NOMO-1 treated with DMSO at 0.1 percent for 48 hours (cell line): ENCODE data around the gene KIF9.
"Not testable (repeated sequence)": the region's sequence is repeated elsewhere in the genome, so short reads cannot be mapped to it uniquely, and the experiment has no call there.

Source experiments
- DNase-seq: peaks from one replicate; lab custom pipeline; 2025; ENCODE audit not compliant: unreplicated experiment; lab: John Stamatoyannopoulos, UW

KIF9 gene

GRCh38 chr3:47295322-47295721 lies 12.7 kb upstream of the KIF9 start:
- DNase-seq, result no peak

- no peak for DNase-seq
These were observed 11.8 kb upstream of the KIF9 start for GRCh38 chr3:47294392-47294791.

- no peak for DNase-seq
These were observed 11.2 kb upstream of the KIF9 start for GRCh38 chr3:47293822-47294221.

GRCh38 chr3:47291754-47292420 lies 9.3 kb upstream of the KIF9 start:
- DNase-seq, result not testable (repeated sequence)

- no peak for DNase-seq
These were observed 8.7 kb upstream of the KIF9 start for GRCh38 chr3:47291158-47291753.

GRCh38 chr3:47288966-47289910 lies 6.6 kb upstream of the KIF9 start:
- DNase-seq, result peak; percentile 72

- no peak for DNase-seq
These were observed 1.2 kb upstream of the KIF9 start for GRCh38 chr3:47283591-47284364.

- DNase-seq, result peak; percentile 5
These were observed 566 bp upstream of the KIF9 start for GRCh38 chr3:47283193-47283537.

- no peak for DNase-seq
These were observed 2.1 kb downstream of the KIF9 start for GRCh38 chr3:47280519-47280918.

- no peak for DNase-seq
These were observed 6.0 kb downstream of the KIF9 start for GRCh38 chr3:47276558-47276957.

- no peak for DNase-seq
These were observed 7.9 kb downstream of the KIF9 start for GRCh38 chr3:47274652-47275051.

- DNase-seq, result no peak
These were observed 9.0 kb downstream of the KIF9 start for GRCh38 chr3:47273564-47273963.

GRCh38 chr3:47270526-47270925 lies 12.1 kb downstream of the KIF9 start:
- no peak for DNase-seq

GRCh38 chr3:47267490-47267824 lies 15.1 kb downstream of the KIF9 start:
- no peak for DNase-seq

GRCh38 chr3:47266709-47267489 lies 15.7 kb downstream of the KIF9 start:
- DNase-seq, result peak; percentile 51

- no peak for DNase-seq
These were observed 16.7 kb downstream of the KIF9 start for GRCh38 chr3:47265725-47266428.

GRCh38 chr3:47265008-47265407 lies 17.6 kb downstream of the KIF9 start:
- no peak for DNase-seq

GRCh38 chr3:47261301-47261700 lies 21.3 kb downstream of the KIF9 start:
- DNase-seq, result peak; percentile 2

GRCh38 chr3:47260605-47261004 lies 22.0 kb downstream of the KIF9 start:
- no peak for DNase-seq

- DNase-seq, result no peak
These were observed 23.5 kb downstream of the KIF9 start for GRCh38 chr3:47259114-47259513.
